ENCODE measurements around the gene NEK4. TPM values are rescaled to one million over a fixed set of nuclear protein-coding genes. Genes with fewer than 3 reads are reported as not detected.
A peak's percentile ranks its signal among the peaks of the same experiment; 100 is the strongest.

The NEK4 gene
- polyA plus RNA-seq, 1 donor (not counting 4 experiments of a cell fraction or from before 2014, with no cell fraction given), result 13.6 TPM

DNA sequence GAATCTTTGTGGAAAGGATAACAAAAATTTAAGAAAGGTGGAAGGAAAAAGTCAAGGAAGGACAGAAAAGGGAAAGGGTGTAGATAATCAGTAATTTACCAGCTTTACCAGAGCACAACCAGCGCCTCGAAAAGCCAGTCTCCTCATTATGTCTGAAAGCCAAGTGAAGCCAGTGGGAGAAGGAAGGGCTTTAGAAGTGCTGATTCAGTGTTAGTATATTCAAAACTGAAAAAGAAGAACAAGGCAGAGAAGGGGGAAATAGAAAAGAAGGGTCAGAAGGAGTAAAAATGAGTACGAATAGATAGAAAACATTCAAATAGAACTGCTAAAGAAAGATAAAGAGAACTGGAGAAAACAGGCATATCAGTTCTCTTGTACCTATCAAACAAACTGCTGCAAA lies 89.1 kb downstream of the NEK4 start:
- Histone ChIP-seq H3K4me1 (ENCODE audit: control insufficient read depth, extremely low read depth, insufficient read depth, low read length) (peaks cover 25% of the 10 kb centered on the region), H3K9me3 (ENCODE audit: control insufficient read depth, low read depth, low read length) (no peaks in the 10 kb centered on the region), H3K9me1 (ENCODE audit: control insufficient read depth, extremely low read depth, insufficient read depth, low read length) (no peaks in the 10 kb centered on the region), H2AFZ (ENCODE audit: control insufficient read depth, low read length) (no peak overlapping the region), H4K20me1 (ENCODE audit: control insufficient read depth, extremely low read depth, insufficient read depth, low read length) (no peaks in the 10 kb centered on the region), H3K27me3 (ENCODE audit: control insufficient read depth, extremely low read depth, insufficient read depth, low read length) (no peaks in the 10 kb centered on the region), H3K36me3 (ENCODE audit: control insufficient read depth in 2 of 2, extremely low read depth in 1 of 2, insufficient read depth in 2 of 2, low read length in 2 of 2) (peaks cover 15 to 23% of the 10 kb centered on the region in 2 experiments), H3K4me2 (ENCODE audit: control insufficient read depth, extremely low read depth, insufficient read depth, low read depth, low read length) (no peak overlapping the region), H3K79me2 (ENCODE audit: control insufficient read depth, insufficient read depth, low read length) (peaks cover 52% of the 10 kb centered on the region), H3K4me3 (ENCODE audit: control insufficient read depth in 2 of 3, extremely low read depth in 1 of 3, insufficient read depth in 2 of 3, low read depth in 1 of 3, low read length in 3 of 3) (no peak overlapping the region), H3K9ac (ENCODE audit: control insufficient read depth, extremely low read depth, insufficient read depth, low read length) (no peak overlapping the region), H3K27ac (ENCODE audit: control insufficient read depth, insufficient read depth, low read length) (peak overlapping the region; percentile 16)
- FAIRE-seq (no peak), DNase-seq (ENCODE audit: low read depth, low spot score) (no peak)
- dilution Hi-C loops (cut with MboI; ENCODE audit: extremely low pct_ligation_motif_present, low sequenced_read_pairs), result no loop called here
- no peak for TF ChIP-seq EZH2 (IDR thresholded peaks at IDR 0.05; ENCODE audit: low read length)
- TF ChIP-seq, protein P1, sequence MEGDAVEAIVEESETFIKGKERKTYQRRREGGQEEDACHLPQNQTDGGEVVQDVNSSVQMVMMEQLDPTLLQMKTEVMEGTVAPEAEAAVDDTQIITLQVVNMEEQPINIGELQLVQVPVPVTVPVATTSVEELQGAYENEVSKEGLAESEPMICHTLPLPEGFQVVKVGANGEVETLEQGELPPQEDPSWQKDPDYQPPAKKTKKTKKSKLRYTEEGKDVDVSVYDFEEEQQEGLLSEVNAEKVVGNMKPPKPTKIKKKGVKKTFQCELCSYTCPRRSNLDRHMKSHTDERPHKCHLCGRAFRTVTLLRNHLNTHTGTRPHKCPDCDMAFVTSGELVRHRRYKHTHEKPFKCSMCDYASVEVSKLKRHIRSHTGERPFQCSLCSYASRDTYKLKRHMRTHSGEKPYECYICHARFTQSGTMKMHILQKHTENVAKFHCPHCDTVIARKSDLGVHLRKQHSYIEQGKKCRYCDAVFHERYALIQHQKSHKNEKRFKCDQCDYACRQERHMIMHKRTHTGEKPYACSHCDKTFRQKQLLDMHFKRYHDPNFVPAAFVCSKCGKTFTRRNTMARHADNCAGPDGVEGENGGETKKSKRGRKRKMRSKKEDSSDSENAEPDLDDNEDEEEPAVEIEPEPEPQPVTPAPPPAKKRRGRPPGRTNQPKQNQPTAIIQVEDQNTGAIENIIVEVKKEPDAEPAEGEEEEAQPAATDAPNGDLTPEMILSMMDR (optimal IDR thresholded peaks at IDR 0.05 in 1 of 3, IDR thresholded peaks at IDR 0.05 in 1 of 3, conservative IDR thresholded peaks at IDR 0.05 in 1 of 3; ENCODE audit: extremely low read depth in 1 of 3, insufficient read depth in 2 of 3, low read length in 3 of 3), result no peak

DNA sequence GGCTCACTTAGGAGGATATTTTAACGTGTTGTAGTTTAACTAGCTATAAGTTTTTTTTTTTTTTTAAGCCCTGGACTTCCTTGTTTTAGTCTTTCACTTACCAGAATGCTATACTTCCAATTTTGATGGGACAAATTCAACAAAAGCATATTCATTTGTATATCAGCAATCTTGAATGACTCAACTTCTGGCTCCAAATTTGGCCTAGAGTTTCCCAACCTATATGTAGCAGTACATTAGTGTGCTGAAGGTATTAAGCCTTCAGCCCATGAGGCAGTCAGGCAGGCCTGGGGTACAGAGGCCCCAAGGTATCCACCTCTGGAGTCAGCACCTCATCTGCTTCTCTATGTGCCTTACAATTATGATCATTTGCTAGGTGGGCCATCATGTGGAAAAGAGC lies 90.9 kb downstream of the NEK4 start:
- H3K27me3 ChIP-seq (ENCODE audit: control insufficient read depth, extremely low read depth, insufficient read depth, low read length), result no peaks in the 10 kb centered on the region
- H3K27ac ChIP-seq (ENCODE audit: control insufficient read depth, insufficient read depth, low read length), result peak overlapping the region; percentile 71
- H3K9ac ChIP-seq (ENCODE audit: control insufficient read depth, extremely low read depth, insufficient read depth, low read length), result no peak overlapping the region
- H3K4me1 ChIP-seq (ENCODE audit: control insufficient read depth, extremely low read depth, insufficient read depth, low read length), result peaks cover 25% of the 10 kb centered on the region
- no peak overlapping the region for H3K4me2 ChIP-seq (ENCODE audit: control insufficient read depth, extremely low read depth, insufficient read depth, low read depth, low read length)
- TF ChIP-seq, protein P1 (optimal IDR thresholded peaks at IDR 0.05 in 1 of 3, IDR thresholded peaks at IDR 0.05 in 1 of 3, conservative IDR thresholded peaks at IDR 0.05 in 1 of 3; ENCODE audit: extremely low read depth in 1 of 3, insufficient read depth in 2 of 3, low read length in 3 of 3), result no peak
- no peaks in the 10 kb centered on the region for H4K20me1 ChIP-seq (ENCODE audit: control insufficient read depth, extremely low read depth, insufficient read depth, low read length)
- no peaks in the 10 kb centered on the region for H3K9me1 ChIP-seq (ENCODE audit: control insufficient read depth, extremely low read depth, insufficient read depth, low read length)
- H3K36me3 ChIP-seq (ENCODE audit: control insufficient read depth in 2 of 2, extremely low read depth in 1 of 2, insufficient read depth in 2 of 2, low read length in 2 of 2), result peaks cover 17 to 25% of the 10 kb centered on the region in 2 experiments
- peaks cover 38% of the 10 kb centered on the region for H3K79me2 ChIP-seq (ENCODE audit: control insufficient read depth, insufficient read depth, low read length)
- H3K4me3 ChIP-seq (ENCODE audit: control insufficient read depth in 2 of 3, extremely low read depth in 1 of 3, insufficient read depth in 2 of 3, low read depth in 1 of 3, low read length in 3 of 3), result no peak overlapping the region
- no peak overlapping the region for H2AFZ ChIP-seq (ENCODE audit: control insufficient read depth, low read length)
- dilution Hi-C loops (cut with MboI; ENCODE audit: extremely low pct_ligation_motif_present, low sequenced_read_pairs), result no loop called here
- FAIRE-seq (no peak), DNase-seq (ENCODE audit: low read depth, low spot score) (no peak)
- no peaks in the 10 kb centered on the region for H3K9me3 ChIP-seq (ENCODE audit: control insufficient read depth, low read depth, low read length)
